Glomerular endothelial cell (primary cell): ENCODE data around the gene PRKG1. TPM values are rescaled to one million over a fixed set of nuclear protein-coding genes. Genes with fewer than 3 reads are reported as not detected.
"Not testable (repeated sequence)": the region's sequence is repeated elsewhere in the genome, so short reads cannot be mapped to it uniquely, and the experiment has no call there.

Experiments used
- DNase-seq: peaks from one replicate; pipeline ENCODE4 v3.0.0-alpha.2; 2011; ENCODE audit warnings: low read depth, low spot score; ENCODE audit errors: extremely low read depth
- total RNA-seq: library from RNA; depleted of rRNA; stranded (reverse); fragments of >200 nt; gene quantifications from 2 replicates; pipeline ENCODE4 v1.2.3, GENCODE V29; 2015

Gene PRKG1
- total RNA-seq, 1 donor from 2014 or later = 4.9 TPM

GRCh38 chr10:51257511-51258248 is 183.4 kb downstream of the PRKG1 start:
- DNase-seq = no peak

- DNase-seq = no peak
Observed at GRCh38 chr10:51260376-51260775, 186.1 kb downstream of the PRKG1 start.

- no peak for DNase-seq
Observed at GRCh38 chr10:51266496-51266895, 192.2 kb downstream of the PRKG1 start.

GRCh38 chr10:51267980-51268570 is 193.8 kb downstream of the PRKG1 start:
- not testable (repeated sequence) for DNase-seq

GRCh38 chr10:51269821-51270220 is 195.5 kb downstream of the PRKG1 start:
- DNase-seq = no peak

- no peak for DNase-seq
Observed at GRCh38 chr10:51270936-51271530, 196.7 kb downstream of the PRKG1 start.

GRCh38 chr10:51272099-51272498 is 197.8 kb downstream of the PRKG1 start:
- DNase-seq = not testable (repeated sequence)

GRCh38 chr10:51272555-51272954 is 198.3 kb downstream of the PRKG1 start:
- no peak for DNase-seq

GRCh38 chr10:51273574-51273973 is 199.3 kb downstream of the PRKG1 start:
- no peak for DNase-seq

GRCh38 chr10:51276097-51276496 is 201.8 kb downstream of the PRKG1 start:
- DNase-seq = not testable (repeated sequence)

GRCh38 chr10:51281387-51281786 is 207.1 kb downstream of the PRKG1 start:
- DNase-seq = not testable (repeated sequence)

GRCh38 chr10:51285601-51286000 is 211.3 kb downstream of the PRKG1 start:
- no peak for DNase-seq

- no peak for DNase-seq
Observed at GRCh38 chr10:51288511-51288910, 214.2 kb downstream of the PRKG1 start.

GRCh38 chr10:51289519-51289918 is 215.2 kb downstream of the PRKG1 start:
- DNase-seq = no peak

GRCh38 chr10:51291961-51292360 is 217.7 kb downstream of the PRKG1 start:
- DNase-seq = no peak

GRCh38 chr10:51297438-51297837 is 223.2 kb downstream of the PRKG1 start:
- no peak for DNase-seq

- no peak for DNase-seq
Observed at GRCh38 chr10:51300617-51301304, 226.5 kb downstream of the PRKG1 start.

- DNase-seq = no peak
Observed at GRCh38 chr10:51301644-51302043, 227.4 kb downstream of the PRKG1 start.

- DNase-seq = no peak
Observed at GRCh38 chr10:51302316-51302715, 228.0 kb downstream of the PRKG1 start.

- no peak for DNase-seq
Observed at GRCh38 chr10:51308116-51308515, 233.8 kb downstream of the PRKG1 start.

GRCh38 chr10:51311228-51311627 is 236.9 kb downstream of the PRKG1 start:
- DNase-seq = no peak
